Measurements from ENCODE around the gene WASHC4.
"Not testable (repeated sequence)": the region's sequence is repeated elsewhere in the genome, so short reads cannot be mapped to it uniquely, and the experiment has no call there.

The WASHC4 gene

DNA sequence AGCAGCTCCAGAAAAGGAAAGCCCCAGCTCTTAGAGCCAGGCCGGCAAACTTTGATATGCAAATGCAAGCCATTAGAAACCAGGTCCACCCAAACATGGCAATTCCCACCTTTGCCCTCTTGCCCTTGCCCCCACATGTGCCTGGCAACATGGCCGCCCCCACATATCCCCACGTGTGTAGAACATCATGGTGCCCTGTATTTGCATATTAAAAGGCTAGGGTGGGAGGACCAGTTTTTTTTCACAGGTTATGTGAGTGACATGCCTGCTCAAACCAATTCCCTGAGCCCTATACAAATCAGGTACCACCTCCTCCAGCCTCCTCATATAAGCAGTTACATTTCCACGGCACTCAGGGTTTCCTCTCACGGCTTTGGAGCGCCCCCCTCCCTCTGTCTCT, 17.2 kb upstream of the WASHC4 start:
- no peak for DNase-seq (ENCODE audit: low read depth in 2 of 2)

GRCh38 chr12:105091476-105092206, 15.9 kb upstream of the WASHC4 start:
- no peak for DNase-seq (ENCODE audit: low read depth in 2 of 2)

GRCh38 chr12:105092336-105092735, 15.2 kb upstream of the WASHC4 start:
- no peak for DNase-seq (ENCODE audit: low read depth in 2 of 2)

- DNase-seq (ENCODE audit: low read depth in 2 of 2): not testable (repeated sequence)
These were observed 12.2 kb upstream of the WASHC4 start for GRCh38 chr12:105095338-105095737.

DNA sequence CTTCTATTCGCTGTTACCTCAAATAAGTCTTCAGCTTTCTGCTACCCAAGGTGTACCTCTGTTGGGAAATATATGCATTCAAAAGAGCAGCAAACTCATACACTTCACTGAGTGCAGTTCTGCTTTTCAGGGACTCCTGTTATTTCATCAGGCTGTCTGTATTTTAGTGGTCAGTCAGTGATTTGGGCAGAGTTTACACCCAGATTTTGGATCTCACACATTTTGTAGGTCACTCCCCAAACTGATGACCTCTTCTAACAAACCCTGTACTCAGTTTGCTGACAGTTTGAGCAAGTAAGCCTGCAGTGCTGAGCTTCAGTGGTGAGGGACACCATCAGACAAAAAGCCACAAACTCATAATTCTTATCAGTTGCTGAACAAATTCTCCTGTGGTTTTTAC, 8.2 kb upstream of the WASHC4 start:
- no peak for DNase-seq (ENCODE audit: low read depth in 2 of 2)

- no peak for DNase-seq (ENCODE audit: low read depth in 2 of 2)
These were observed 7.1 kb upstream of the WASHC4 start for GRCh38 chr12:105100207-105100985.

GRCh38 chr12:105100998-105101397, 6.5 kb upstream of the WASHC4 start:
- DNase-seq (ENCODE audit: low read depth in 2 of 2): no peak

GRCh38 chr12:105102673-105103072, 4.9 kb upstream of the WASHC4 start:
- no peak for DNase-seq (ENCODE audit: low read depth in 2 of 2)

- no peak for DNase-seq (ENCODE audit: low read depth in 2 of 2)
These were observed 2.8 kb upstream of the WASHC4 start for GRCh38 chr12:105104762-105105161.

DNA sequence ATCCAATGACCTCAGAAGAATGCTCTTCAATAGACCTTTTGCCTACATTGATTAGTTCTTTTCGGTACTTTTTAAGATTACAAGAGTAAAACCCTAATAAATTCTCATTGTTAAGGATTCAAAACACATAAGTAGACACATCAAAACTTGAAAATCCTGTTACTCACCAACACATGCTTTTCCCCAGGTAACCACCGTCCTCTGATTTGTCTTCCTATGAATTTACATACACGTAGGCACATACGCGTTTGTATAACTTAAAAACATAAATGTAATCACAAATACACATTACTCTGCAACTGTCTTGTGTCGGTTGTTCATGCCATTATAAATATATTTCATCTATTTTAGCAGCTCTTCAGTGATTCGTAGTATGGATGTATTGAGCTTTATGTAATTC, 910 bp upstream of the WASHC4 start:
- no peak for DNase-seq (ENCODE audit: low read depth in 2 of 2)

DNA sequence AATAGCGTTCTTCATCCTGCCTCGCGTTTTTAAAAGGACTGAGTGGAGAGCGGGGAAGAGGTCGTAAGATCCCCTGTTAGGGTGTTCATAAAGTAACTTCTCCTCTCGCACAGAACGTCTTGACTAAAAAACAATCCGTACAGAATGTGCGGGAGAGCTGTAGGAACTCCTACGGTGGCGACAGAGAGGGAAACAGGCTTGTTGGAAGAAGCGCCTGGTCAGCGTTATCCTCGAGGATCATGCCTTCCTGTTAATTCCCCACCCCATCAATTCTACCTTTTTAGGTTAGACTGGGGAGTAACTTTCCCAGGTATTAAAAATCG, 399 bp upstream of the WASHC4 start:
- DNase-seq (ENCODE audit: low read depth in 2 of 2): no peak

DNA sequence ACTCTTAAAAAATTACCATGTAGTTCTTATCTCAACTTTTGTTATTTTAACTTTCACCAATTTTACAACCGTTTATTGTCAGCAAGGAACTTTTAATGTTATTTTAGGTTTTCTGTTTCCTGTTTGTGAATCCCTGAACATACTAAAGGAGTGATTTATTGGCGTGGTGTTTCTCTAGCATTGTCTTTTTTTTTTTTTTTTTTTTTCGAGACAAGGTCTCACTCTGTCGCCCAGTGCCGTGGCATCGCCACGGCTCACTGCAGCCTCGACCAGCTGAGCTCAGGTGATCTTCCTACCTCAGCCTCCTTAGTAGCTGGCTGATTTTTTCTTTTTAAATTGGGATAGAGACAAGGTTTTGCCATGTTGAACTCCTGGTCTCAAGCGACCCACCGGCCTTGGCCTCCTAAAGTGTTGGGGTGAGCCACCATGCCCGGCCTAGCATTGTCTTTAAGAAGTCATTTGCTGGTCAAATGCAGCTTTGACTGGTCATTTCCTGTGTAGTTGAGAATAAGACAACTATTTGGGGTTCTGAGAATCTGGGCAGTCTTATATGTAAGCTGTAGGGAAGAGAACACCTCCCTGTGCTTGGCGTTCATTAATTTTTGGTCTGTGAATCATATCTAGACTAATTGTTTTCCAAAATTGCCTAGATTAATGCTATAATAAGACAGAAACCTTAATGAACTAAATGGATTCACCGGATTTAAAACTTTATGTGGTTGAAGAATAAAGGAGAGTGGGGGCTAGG, 2.1 kb downstream of the WASHC4 start:
- DNase-seq (ENCODE audit: low read depth in 2 of 2): no peak

- no peak for DNase-seq (ENCODE audit: low read depth in 2 of 2)
These were observed 3.3 kb downstream of the WASHC4 start for GRCh38 chr12:105110851-105111250.

- no peak for DNase-seq (ENCODE audit: low read depth in 2 of 2)
These were observed 5.6 kb downstream of the WASHC4 start for GRCh38 chr12:105113094-105113493.

GRCh38 chr12:105116969-105117368, 9.4 kb downstream of the WASHC4 start:
- DNase-seq (ENCODE audit: low read depth in 2 of 2): no peak

DNA sequence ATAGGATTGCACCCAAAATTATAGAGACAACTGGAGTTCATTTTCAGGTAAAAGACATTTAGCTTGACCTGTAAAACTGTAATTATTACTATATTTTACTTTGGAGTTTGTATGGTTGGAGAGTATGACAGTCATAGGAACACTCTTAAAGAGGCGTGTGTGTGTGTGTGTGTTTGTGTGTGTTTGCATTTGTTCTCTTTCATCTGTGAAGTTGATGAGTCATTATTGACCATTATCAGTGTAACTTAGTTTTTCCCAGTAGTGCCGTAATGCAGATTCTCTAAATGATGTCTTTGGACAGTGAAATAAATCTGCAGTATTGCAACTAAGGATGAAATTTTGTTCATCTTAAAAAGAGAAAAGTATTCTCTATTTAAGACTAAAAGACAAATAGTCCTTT, 13.0 kb downstream of the WASHC4 start:
- DNase-seq (ENCODE audit: low read depth in 2 of 2): no peak

DNA sequence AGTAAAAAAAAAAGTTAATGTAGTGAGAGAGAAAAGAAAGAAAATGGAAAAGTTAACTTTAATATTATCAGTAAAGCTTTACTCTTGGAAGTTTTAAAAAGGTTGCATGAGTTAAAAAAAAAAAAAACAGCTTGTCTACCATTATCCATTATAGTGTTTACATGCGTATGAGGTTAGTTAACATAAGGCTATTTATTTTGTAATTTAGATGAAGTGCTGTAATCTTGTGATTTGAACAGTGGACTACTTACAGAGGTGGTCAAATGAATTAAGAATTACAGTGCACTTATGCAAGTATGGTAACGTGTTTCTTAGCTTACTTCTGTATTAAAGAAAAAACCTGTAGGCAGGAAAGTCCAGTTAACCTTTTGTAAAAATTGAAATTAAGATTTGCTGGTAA, 30.7 kb downstream of the WASHC4 start:
- DNase-seq (ENCODE audit: low read depth in 2 of 2): no peak

- DNase-seq (ENCODE audit: low read depth in 2 of 2): no peak
These were observed 33.9 kb downstream of the WASHC4 start for GRCh38 chr12:105141320-105141922.

DNA sequence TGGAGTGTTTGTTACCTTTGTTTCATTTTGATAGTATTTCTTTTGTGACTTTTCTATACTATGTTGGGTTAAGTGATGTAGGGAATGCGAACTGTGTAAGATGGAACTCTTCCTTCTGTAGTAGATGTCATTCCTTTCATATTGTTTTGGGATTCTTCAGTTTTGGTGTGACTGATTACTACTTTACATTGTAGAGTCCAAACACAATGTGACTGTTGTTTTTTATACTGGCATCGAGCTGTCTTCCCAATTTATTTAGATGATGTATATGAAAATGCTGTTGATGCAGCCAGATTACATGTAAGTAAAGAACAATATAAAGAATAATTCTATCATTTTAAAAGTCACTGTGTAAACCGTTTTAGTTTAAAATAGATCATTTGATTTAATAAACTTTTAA, 34.7 kb downstream of the WASHC4 start:
- DNase-seq (ENCODE audit: low read depth in 2 of 2): no peak

- DNase-seq (ENCODE audit: low read depth in 2 of 2): no peak
These were observed 48.7 kb downstream of the WASHC4 start for GRCh38 chr12:105156260-105156659.

DNA sequence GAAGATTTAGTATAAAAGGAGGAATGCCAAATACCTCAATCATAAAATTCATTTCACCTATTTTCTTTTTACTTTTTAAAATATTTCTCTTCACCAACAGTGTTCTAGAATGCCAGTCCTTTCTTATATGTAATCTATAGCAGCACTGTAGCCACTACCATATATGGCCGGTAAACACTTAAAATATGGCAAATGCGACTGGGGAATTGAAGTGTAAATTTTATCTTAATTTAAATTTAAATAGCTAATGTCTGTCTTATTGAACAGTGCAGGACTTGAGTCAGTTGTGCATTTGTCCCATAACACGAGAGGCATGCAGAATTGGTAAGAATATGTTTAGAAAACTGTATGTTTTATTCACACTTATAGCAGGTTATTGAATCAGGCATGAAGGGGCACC, 50.1 kb downstream of the WASHC4 start:
- no peak for DNase-seq (ENCODE audit: low read depth in 2 of 2)

DNA sequence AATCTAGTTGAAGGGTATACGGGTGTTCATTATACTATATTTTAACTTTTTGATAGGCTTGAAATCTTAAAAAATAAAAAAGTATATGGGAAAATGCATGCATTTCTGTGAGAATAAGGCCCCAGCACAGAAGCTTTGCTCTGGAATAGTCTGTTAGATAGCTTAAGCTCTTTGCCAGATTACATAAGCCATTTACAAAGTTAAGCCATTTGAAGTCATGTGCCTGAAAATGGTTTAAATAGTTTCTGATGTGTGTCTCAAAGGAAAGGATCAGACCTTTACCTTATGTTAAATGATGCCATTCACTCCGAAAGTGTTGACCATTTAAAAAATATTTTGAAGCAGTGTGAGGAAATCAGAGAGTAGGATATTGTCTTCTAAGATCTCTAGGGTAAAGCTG, 51.3 kb downstream of the WASHC4 start:
- no peak for DNase-seq (ENCODE audit: low read depth in 2 of 2)

Data from stimulated activated CD8-positive, alpha-beta memory T cell treated with anti-CD3 and anti-CD28 coated beads, Interleukin-15, amount 100 ng/mL, for 4 hours (primary cell).